MM.1S (cell line): ENCODE data around the gene DLG4.

ENCODE experiments used
- EZH2phosphoT487 ChIP-seq: fragments of 300-600 bp; sonication (generic); IDR thresholded peaks from 2 replicates; pipeline ENCODE4 v1.6.1; 2018; ENCODE audit warnings: antibody characterized with exemption, low read length
- TF ChIP-seq, protein P1 (sequence below): fragments of 300-600 bp; sonication (generic); IDR thresholded peaks from 2 replicates; pipeline ENCODE4 v1.5.1; 2016; ENCODE audit warnings: antibody characterized with exemption, low read length, mixed read lengths

DNA sequence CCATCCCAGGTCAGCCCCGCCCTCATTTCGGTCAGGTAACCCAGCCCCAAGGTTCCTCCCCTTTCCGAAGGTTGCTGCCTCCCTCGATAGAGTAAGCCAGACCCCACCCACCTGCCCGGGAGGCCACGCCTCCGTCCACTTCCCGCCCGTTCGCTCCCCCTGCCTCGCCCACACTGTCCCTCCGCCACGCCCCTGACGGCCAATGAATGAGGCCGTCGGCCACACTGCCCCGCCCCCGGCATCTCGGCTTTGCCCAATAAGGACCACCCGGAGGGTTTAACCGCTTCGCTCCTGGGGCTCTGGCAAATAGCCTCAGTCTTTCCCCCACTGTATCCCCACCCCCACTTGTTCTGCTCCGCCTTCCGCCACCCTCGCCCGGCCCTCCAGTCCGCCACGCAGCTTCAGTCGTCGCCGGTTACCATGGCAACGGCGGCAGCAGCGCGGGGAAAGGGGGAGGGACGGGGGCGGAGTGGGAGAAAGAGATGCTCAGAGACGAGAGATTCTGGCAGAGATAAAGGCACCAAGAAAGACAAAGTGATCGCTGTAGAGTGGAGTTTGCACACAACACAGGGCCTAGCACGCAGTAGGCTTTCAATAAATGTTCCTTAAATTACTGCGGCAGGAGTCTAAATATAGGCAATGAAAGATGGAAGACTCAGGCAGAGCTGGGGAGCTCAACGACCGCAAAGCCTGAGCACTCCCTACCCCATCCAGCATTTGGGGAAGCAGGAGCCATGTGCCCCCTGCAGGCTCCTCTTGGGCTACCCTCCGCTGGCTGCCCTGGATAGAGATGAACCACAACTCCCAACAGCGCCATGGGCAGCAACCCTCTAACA lies 5.1 kb downstream of the DLG4 start:
- TF ChIP-seq, protein P1, sequence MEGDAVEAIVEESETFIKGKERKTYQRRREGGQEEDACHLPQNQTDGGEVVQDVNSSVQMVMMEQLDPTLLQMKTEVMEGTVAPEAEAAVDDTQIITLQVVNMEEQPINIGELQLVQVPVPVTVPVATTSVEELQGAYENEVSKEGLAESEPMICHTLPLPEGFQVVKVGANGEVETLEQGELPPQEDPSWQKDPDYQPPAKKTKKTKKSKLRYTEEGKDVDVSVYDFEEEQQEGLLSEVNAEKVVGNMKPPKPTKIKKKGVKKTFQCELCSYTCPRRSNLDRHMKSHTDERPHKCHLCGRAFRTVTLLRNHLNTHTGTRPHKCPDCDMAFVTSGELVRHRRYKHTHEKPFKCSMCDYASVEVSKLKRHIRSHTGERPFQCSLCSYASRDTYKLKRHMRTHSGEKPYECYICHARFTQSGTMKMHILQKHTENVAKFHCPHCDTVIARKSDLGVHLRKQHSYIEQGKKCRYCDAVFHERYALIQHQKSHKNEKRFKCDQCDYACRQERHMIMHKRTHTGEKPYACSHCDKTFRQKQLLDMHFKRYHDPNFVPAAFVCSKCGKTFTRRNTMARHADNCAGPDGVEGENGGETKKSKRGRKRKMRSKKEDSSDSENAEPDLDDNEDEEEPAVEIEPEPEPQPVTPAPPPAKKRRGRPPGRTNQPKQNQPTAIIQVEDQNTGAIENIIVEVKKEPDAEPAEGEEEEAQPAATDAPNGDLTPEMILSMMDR, result peak; percentile 54
- TF ChIP-seq EZH2phosphoT487, result no peak
